Measurements from ENCODE around the gene PIP5K1A.

DNA sequence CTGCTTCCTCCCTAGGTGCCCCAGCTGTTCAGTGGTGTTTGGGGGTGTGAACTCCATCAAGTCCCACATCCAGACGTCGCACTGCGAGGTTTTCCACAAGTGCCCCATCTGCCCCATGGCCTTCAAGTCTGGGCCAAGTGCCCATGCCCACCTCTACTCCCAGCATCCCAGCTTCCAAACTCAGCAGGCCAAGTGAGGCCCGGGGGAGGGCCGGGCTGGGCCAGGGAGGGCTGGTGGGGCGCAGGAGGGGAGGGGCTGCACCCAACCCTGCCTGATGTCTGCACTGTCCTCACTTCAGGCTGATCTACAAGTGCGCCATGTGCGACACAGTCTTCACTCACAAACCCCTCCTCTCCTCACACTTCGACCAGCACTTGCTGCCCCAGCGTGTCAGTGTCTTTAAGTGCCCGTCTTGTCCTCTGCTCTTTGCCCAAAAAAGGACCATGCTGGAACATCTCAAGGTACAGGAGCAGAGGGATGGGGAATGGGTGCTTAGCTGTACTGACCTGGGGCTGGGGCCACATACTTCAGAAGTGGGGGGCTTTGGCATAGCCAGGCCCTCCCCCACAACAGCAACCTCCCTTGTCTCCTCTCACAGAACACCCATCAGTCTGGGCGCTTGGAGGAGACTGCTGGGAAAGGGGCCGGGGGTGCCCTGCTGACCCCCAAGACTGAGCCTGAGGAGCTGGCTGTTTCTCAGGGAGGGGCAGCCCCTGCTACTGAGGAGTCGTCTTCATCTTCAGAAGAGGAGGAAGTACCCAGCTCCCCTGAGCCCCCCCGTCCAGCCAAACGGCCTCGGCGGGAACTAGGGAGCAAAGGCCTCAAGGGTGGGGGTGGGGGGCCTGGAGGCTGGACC lies 91.0 kb downstream of the PIP5K1A start:
- TF ChIP-seq, protein P1, sequence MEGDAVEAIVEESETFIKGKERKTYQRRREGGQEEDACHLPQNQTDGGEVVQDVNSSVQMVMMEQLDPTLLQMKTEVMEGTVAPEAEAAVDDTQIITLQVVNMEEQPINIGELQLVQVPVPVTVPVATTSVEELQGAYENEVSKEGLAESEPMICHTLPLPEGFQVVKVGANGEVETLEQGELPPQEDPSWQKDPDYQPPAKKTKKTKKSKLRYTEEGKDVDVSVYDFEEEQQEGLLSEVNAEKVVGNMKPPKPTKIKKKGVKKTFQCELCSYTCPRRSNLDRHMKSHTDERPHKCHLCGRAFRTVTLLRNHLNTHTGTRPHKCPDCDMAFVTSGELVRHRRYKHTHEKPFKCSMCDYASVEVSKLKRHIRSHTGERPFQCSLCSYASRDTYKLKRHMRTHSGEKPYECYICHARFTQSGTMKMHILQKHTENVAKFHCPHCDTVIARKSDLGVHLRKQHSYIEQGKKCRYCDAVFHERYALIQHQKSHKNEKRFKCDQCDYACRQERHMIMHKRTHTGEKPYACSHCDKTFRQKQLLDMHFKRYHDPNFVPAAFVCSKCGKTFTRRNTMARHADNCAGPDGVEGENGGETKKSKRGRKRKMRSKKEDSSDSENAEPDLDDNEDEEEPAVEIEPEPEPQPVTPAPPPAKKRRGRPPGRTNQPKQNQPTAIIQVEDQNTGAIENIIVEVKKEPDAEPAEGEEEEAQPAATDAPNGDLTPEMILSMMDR (IDR thresholded peaks at IDR 0.05), result no peak
- no peak for TF ChIP-seq POLR2A (IDR thresholded peaks at IDR 0.05)
